Mucosa of descending colon (tissue), 3 donors: Measurements from ENCODE around the gene RXRA. TPM values are rescaled to one million over a fixed set of nuclear protein-coding genes. Genes with fewer than 3 reads are reported as not detected.

ENCODE experiments used
- ATAC-seq: fragments of 200-7000 bp; cut with Tn5 transposase; one replicate; pipeline ENCODE4 v1.9.1; 2020; ENCODE audit warnings: mild to moderate bottlenecking, moderate library complexity
- DNase-seq, 3 donors: peaks; one replicate each; pipeline ENCODE4 v3.0.0-alpha.2; 2020
- H3K36me3 ChIP-seq: fragments of 200-600 bp; one replicate; pipeline ENCODE4 v1.8.0; 2021; ENCODE audit warnings: low read depth, mild to moderate bottlenecking
- H3K4me1 ChIP-seq: fragments of 200-600 bp; one replicate; pipeline ENCODE4 v1.8.0; 2021; ENCODE audit warnings: low read depth, mild to moderate bottlenecking
- H3K4me3 ChIP-seq: fragments of 200-600 bp; one replicate; pipeline ENCODE4 v1.8.0; 2021; ENCODE audit warnings: mild to moderate bottlenecking
- H3K9me3 ChIP-seq: fragments of 200-600 bp; one replicate; pipeline ENCODE4 v1.8.0; 2021; ENCODE audit warnings: mild to moderate bottlenecking
- intact Hi-C, 2 donors: fragments of 100-400 bp; cut with DNase I in 1 of 2; cut with micrococcal nuclease in 1 of 2; formaldehyde crosslinking; loops; one replicate each; pipeline versions ENCODE4 v1.11.0 to v1.11.1; 2022; cut with DNase I, micrococcal nuclease
- total RNA-seq, 3 donors: library from RNA; stranded (reverse); fragmentation: NEBNext Ultra II Directional in 2 of 3; extraction: Animal tissue kit (Norgen Biotek cat#: 25700) in 2 of 3; gene quantifications; one replicate each; pipeline versions ENCODE4 v1.2.1 to v1.2.4, GENCODE V29; 2021 to 2023
- TF ChIP-seq, protein P1 (sequence below): fragments of 200-600 bp; IDR thresholded peaks from one replicate; pipeline ENCODE4 v1.8.0; 2022; ENCODE audit warnings: antibody characterized with exemption, mild to moderate bottlenecking
- donor health status: DM: no; HTN: no; CAD: no; lungs with moderate emphysema.
- donor health status: DM: no; HTN: no; CAD: no.
- donor health status: DM: no; HTN: yes; CAD: no.

Gene RXRA
- total RNA-seq, 3 donors from 2014 or later: 75.2 to 101 (median 85.3) TPM

DNA sequence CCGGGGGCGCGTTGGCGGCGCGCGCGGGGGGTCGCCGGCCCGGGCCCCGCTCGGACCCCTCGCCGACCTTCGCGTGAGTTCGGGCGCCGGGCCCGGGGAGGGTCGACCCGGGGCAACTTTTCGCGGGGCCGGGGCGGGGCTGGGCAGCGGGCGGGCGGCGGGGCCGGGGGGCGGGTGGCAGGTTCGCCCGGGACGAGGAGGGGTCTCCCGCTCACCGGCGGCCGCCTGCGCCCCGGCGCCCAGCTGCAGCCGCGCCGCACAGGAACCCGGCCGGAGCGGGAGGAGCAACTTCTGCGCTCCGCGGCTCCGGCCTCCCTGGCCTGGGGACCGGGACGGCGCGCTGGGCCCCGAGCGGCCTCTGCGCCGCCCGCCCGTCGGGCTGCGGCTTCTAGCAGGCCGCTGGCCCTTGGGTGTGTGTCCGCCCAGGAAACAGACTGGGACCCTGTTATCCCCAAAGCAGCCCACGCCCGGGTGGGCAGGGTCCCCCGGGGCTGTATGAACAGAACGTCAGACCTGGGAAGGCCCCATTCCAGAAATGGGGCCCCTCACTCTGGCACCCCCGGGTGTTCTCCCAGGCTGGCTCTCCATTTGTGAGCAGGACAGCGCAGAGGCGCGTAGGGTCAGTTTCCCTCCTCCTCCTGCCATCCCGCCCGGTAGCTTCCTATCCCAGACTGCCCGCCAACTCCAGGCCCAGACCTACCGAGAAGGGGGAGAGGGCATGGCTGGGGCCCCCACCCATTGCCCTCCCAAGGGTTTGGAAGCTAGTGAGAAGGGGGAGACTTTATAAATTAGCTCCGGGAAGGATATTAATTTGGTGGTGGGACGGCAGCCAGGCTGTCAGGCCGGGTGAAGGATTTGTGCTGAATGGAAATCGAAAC is 708 bp downstream of the RXRA start:
- H3K9me3 ChIP-seq: no peaks in the 10 kb centered on the region
- DNase-seq (peak; percentile 51 to 67 (median 63)), ATAC-seq (no peak)
- intact Hi-C loops: no loop called here
- peak overlapping the region; percentile 51 for H3K4me3 ChIP-seq
- TF ChIP-seq, protein P1, sequence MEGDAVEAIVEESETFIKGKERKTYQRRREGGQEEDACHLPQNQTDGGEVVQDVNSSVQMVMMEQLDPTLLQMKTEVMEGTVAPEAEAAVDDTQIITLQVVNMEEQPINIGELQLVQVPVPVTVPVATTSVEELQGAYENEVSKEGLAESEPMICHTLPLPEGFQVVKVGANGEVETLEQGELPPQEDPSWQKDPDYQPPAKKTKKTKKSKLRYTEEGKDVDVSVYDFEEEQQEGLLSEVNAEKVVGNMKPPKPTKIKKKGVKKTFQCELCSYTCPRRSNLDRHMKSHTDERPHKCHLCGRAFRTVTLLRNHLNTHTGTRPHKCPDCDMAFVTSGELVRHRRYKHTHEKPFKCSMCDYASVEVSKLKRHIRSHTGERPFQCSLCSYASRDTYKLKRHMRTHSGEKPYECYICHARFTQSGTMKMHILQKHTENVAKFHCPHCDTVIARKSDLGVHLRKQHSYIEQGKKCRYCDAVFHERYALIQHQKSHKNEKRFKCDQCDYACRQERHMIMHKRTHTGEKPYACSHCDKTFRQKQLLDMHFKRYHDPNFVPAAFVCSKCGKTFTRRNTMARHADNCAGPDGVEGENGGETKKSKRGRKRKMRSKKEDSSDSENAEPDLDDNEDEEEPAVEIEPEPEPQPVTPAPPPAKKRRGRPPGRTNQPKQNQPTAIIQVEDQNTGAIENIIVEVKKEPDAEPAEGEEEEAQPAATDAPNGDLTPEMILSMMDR: no peak
- no peaks in the 10 kb centered on the region for H3K36me3 ChIP-seq
- peaks cover 45% of the 10 kb centered on the region for H3K4me1 ChIP-seq

DNA sequence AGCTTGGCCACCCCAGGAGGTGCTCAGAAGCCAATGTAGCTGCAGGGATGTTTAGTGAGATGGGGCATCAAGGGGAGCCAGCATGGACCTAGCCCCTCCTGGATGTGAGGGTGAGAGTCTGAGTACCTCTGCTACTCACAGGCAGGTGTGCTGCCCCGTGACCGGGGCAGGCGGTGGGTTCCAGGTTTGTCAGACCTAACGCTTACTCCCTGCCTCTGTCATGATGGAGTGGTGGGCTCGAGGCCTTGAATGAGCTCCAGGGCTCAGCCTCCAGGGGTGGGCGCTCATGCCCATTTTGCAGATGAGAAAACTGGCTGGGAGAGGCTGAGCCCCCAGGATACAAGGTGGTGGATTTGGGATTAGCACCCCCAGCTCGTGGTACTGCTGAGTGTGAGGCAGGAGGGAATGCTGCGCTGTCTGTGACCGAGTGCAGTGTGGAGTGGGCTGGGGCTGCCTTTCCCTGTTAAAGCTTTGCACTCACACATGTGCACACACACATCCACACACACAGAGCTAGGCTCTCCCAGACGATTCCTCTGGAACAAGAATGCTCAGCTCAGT is 1.5 kb downstream of the RXRA start:
- peaks cover 53% of the 10 kb centered on the region for H3K4me1 ChIP-seq
- TF ChIP-seq, protein P1: no peak
- intact Hi-C loops: no loop called here
- H3K9me3 ChIP-seq: no peaks in the 10 kb centered on the region
- no peaks in the 10 kb centered on the region for H3K36me3 ChIP-seq
- peak; percentile 0 for ATAC-seq
- peak; percentile 32 to 55 (median 54) for DNase-seq
- H3K4me3 ChIP-seq: no peak overlapping the region

DNA sequence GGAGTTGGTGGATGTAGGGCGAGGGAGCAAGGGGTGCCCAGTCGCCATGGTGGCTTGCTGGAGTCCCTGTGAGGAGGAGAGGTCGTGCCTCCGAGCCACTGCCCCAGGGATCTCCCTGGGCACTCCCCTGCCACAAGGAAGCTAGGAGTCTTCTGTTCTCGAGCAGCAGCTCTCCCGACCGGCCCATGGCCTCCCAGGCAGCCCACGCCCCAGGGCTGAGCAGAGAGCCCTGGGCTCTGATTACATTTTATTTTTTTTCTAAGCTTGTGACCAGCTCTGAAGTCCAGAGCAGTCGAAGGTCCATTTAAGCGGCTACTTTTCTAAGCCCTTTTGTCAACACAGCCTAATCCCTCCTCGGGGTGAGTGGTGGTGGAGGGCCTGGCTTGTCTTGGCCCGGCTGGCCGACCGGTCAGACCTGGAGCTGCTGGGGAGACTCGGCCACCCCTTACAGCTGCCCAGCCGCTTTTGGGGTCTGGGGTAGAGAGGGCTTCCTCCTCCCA is 2.1 kb downstream of the RXRA start:
- H3K4me1 ChIP-seq: peaks cover 60% of the 10 kb centered on the region
- ATAC-seq: peak; percentile 58
- no peaks in the 10 kb centered on the region for H3K36me3 ChIP-seq
- TF ChIP-seq, protein P1: no peak
- no peaks in the 10 kb centered on the region for H3K9me3 ChIP-seq
- peak; percentile 71 to 81 (median 77) for DNase-seq
- intact Hi-C loops: no loop called here
- peak overlapping the region; percentile 14 for H3K4me3 ChIP-seq

DNA sequence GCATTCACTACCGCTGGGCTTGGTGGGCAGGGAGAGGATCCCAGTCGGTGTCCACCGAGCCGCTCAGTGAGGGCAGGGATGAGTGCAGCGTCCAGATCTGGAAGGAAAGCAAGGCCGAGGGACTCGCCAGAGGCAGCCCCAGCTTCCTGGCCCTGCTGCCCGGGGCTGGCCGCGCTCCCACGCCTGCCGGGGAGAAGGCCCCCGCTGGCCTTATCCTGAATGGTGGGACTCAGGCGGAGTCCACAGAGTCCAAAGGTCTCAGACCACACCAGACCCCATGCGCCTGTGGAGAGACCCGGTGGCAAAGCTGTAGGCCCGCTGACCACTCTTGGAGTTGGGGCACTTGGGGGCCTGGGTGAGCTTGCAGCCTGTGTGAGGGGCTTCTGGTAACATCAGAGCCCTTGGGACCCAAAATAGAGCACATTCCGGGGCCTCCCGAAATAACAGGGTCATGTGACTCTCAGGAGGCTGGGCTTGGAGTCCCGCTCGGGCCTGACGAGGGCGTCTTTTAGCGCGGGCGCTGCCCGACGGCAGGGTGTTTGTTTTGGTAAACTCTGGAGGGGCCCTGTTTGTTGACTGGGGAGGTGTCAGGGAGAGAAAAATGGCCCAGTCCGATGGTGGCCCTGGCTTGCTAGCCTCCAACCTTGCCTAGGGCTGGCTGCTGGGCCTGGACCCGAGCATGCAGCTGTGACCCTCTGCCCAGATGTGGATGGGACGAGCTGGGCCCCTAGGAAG is 2.8 kb downstream of the RXRA start:
- intact Hi-C loops: no loop called here
- no peaks in the 10 kb centered on the region for H3K36me3 ChIP-seq
- no peaks in the 10 kb centered on the region for H3K9me3 ChIP-seq
- peaks cover 66% of the 10 kb centered on the region for H3K4me1 ChIP-seq
- DNase-seq: peak; percentile 75 to 80 (median 76)
- TF ChIP-seq, protein P1: no peak
- peak; percentile 32 for ATAC-seq
- H3K4me3 ChIP-seq: peak overlapping the region; percentile 14

DNA sequence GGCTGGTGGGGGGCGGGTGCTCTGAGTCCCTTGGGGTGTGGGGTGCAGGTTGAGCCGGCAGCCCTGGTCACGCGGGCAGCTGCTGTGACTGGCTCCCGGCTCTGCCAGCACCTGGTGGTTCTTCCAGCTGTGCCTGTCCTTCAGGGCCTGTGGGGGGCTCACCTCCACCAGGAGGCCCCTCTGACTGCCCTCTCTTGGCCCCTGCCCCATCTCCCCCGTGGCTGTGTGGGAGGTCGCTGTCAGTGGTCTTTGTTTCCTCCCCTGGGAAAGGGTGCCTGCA is 3.3 kb downstream of the RXRA start:
- intact Hi-C loops: no loop called here
- H3K36me3 ChIP-seq: no peaks in the 10 kb centered on the region
- no peaks in the 10 kb centered on the region for H3K9me3 ChIP-seq
- TF ChIP-seq, protein P1: no peak
- ATAC-seq: no peak
- H3K4me3 ChIP-seq: no peak overlapping the region
- H3K4me1 ChIP-seq: peaks cover 69% of the 10 kb centered on the region
- peak in 2 of 3 donors; percentile 57 to 61 for DNase-seq
